Ramos (cell line): Measurements from ENCODE around the gene CRHBP.

Source experiments
- in situ Hi-C: fragments of 300-500 bp; cut with MboI; formaldehyde crosslinking; loops from one replicate; pipeline ENCODE4 v1.14.3; 2022; ENCODE audit warnings: low sequenced_read_pairs; ENCODE audit not compliant: unreplicated experiment

CRHBP gene

GRCh38 chr5:77011498-77011897 is 58.7 kb downstream of the CRHBP start:
- in situ Hi-C loops = loop anchor here (10.0 kb wide), 1 partner anchor 137 kb away; no protein-coding TSS in a partner anchor

GRCh38 chr5:77012601-77013000 is 59.8 kb downstream of the CRHBP start:
- in situ Hi-C loops = loop anchor here (10.0 kb wide), 1 partner anchor 138 kb away; no protein-coding TSS in a partner anchor

GRCh38 chr5:77015938-77016569 is 63.2 kb downstream of the CRHBP start:
- in situ Hi-C loops = loop anchor here (10.0 kb wide), 1 partner anchor 141 kb away; no protein-coding TSS in a partner anchor

- in situ Hi-C loops = loop anchor here (10.0 kb wide), 1 partner anchor 142 kb away; no protein-coding TSS in a partner anchor
These were observed 64.1 kb downstream of the CRHBP start for GRCh38 chr5:77016962-77017361.

- in situ Hi-C loops = loop anchor here (10.0 kb wide), 1 partner anchor 143 kb away; no protein-coding TSS in a partner anchor
These were observed 64.8 kb downstream of the CRHBP start for GRCh38 chr5:77017668-77018067.
